CD4-positive, alpha-beta T cell treated with Interferon alpha-2 for 1 hour (primary cell): ENCODE data around the gene ZNF519.
"Not testable (repeated sequence)": the region's sequence is repeated elsewhere in the genome, so short reads cannot be mapped to it uniquely, and the experiment has no call there.

Experiments used
- DNase-seq, 2 donors: peaks; one replicate each; pipeline ENCODE4 v3.0.0-alpha.2; 2020 to 2022

The ZNF519 gene

DNA sequence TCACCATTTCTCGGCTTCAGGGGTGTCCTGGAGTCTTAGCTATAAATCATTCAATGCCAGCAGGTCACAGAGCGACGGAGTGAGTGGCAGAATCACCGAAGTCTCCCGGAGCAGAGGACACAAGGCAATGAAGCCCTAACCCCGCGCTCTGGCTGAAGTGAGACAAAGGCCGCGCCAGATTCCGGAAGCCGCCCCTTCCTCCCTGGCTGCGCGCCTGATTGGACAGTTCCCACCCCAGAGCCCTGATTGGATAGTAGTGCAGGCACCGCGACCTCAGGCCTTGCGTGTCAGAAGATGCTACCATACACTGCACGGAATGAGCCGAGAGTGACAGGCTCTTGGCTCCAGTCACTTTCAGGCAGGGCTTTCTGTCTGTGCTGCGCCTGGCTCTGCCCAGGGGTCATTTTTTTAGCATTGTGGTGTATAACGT, at the start of gene ZNF519:
Gene ZNF519, minus strand, starts transcription at position 165 of the 430 bp plus-strand sequence. Its CDS starts 158 bp downstream, at position 7.
- DNase-seq: peak; percentile 92 to 94

DNA sequence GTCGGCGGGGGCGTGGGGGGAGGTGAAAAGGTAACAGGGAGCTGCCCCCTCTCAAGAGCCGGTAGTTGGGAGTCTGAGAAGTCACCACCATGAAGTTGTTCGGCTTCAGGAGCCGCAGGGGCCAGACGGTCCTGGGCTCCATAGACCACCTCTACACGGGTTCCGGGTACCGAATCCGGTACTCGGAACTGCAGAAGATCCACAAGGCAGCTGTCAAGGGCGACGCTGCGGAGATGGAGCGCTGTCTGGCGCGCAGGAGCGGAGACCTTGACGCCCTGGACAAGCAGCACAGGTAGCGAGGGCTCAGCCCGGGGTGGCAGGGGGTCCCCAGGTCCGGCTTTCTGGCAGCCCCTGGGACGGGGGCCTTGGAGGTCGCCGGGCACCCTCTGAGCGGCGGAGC, 47.1 kb upstream of the ZNF519 start:
- DNase-seq: no peak

DNA sequence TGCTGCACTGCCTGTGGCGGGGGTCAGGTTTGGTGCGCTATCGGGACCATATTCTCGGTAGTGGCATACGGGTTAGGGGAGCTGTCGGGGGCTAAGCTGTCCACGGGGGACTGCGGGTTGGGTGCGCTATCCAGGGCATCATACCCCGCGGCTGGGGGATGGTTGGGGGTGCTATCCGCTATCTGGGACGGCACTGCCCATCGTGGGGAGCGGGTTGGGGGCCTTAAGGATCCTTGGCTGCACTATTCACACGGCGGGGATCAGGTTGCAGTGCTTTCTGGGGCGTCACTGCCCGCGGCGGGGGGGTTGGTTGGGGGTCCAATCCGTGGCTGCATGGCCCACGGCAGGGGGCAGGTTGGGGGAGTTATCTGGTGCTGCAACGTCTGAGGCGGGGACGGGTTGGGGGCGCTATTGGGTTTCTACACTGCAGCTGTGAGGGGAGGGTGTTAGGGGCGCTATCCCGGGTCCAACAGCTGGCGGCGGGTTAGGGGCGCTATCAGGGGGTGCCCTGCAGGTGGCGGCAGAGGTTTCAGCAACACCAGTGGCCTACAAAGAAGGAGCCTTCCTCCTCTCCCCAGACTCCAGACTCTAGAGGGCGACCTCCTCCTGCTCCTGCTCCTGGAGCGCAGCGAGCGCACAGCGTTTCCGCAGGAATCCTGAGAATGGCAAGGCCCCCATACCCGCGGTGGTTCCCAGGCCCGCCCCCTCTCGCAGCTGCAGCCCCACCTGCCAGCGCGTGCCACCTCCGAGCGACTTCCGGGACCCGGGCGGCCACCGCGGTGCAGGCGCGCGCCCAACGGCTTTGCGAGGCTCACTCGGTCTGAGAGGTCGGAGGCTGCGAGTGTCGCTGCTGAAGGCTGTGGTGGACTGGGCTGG, 46.3 kb upstream of the ZNF519 start:
- DNase-seq: peak; percentile 74 to 85

DNA sequence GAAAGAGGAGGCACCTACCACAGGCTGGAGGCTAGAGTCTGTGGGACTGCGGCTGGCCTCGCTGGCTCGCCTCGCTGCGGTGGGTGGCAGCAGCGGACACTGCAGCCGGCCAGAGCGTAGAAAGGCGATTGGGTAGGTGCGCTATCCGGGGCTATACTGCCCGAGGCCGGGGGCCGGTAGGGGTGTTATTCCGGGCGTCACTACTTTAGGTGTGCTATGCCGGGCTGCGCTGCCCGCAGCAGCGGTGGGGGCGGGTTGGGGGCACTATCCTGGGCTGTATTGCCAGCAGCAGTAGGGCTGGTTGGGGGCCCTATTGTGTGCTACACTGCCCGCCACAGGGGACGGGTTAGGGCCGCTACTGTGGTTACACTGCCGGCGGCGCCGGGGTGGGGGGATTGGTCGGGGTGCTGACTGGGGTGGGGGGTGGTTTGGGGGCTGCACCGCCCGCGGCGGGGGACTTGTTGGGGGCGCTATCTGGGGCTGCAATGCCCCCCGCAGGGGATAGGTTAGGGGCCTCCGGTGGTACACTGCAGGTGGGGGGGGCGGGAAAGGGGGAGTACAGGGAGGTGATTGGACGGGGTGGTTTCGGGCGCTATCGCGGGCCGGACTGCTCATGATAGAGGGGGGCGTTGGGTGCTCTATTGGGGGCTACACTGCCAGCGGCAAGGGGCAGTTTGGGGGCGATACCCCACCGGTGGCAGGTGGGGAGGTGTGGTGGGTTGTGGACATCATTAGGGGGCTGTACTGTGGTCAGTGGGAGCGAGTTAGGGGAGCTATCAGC, 45.5 kb upstream of the ZNF519 start:
- not testable (repeated sequence) for DNase-seq

DNA sequence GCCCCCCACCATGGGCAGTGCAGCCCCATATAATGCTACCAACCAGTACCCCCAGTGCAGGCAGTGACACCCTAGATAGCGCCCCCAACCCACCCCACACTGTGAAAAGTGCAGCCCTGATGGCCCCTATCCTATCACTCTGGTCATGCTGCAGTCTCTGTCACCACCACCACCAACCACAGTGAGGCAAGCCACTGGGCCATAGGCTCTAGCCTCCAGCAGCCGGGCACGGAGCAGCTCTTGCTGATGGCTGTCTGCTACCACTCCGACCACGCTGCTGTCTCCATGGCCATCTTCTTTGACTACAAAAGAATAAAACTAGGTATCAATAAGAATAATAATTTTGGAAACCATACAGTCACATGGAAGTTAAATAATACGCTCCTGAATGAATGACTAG, 43.2 kb upstream of the ZNF519 start:
- DNase-seq: not testable (repeated sequence)

DNA sequence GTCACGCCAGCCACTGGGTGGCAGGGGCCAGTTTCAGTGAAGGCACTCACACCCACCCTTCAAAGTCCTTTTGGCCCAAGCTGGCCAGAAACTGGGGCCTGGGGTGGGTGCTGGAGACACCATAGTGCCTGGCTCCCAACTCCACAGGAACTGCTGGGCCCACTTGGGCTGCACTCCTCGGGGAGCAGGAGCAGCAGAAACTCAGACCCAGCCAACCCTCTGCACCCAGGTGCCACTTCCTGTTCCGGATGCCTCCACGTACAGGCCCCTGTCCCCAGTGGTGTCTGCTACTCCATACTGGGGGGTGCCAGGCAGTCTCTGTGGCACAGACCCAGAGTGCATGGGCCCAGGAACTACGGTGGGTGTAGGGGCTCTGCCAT, 42.5 kb upstream of the ZNF519 start:
- DNase-seq: no peak

DNA sequence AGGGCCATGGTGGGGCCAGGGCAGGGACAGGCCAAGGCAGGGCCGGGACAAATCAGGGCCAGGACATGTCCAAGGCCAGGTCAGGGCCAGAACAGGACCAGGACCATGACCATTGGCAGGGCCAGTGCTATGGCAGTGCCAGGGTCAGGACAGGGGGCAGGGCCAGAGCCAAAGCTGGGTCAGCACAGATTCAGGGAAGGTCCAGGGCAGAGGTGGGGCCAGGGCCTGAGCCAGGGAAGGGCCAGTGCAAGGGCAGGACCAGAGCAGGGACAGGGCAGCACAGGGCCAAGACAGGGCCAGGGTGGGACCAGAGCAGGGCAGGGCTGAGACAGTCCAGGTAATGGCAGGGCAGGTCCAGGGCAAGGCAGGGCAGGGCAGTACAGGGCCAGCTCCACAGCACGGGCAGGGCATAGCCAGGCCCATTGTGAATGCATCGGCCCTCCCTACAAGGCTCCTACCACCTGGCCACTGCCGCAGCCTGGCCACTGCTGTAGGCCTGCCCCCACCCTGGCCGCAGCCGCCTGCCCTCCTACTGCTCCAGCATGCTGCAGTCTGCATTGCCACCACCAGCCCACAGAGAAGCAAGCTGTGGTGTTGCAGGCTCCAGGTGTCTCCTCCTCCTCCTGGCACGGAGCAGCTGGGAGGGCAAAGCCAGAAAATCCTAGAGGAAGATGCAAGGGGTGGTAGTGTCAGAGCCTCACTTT, 41.9 kb upstream of the ZNF519 start:
- DNase-seq: not testable (repeated sequence)

DNA sequence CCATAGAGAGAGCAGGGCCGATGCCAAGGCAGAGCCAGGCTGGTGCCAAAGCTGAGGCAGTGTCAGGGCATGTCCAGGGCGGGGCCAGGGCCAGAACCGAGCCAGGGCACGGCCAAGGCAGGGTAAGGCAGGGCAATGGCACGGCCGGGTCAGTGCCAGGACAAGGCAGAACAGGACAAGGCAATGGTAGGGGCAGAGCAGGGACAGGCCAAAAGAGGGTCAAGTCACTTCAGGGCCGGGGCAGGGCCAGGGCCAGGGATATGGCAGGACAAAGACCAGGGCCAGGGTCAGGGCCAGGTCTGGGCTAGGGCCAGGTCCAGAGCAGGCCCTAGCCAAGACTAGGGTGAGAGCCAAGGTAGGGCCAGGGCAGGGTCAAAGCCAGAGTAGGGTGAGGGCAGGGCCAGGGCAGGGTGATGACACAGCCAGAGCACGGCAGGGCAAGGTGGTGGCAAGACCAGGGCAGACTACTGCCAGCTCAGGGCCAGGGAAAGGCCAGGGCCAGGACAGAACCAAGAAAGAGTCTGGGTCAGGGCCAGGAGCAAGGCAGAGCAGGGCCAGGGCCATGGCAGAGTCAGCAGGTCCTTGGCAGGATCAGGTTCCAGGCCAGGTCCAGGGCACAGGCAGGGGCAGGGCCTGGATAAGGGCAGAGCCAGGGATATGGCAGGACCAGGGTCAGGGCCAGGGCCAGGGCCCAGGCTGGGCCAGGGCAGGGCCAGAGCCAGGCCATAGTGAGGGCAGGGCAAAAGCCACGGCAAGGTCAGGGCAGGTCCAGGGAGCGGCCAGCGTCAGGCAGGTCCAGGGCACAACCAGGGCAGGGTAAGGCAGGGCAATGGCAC, 41.1 kb upstream of the ZNF519 start:
- DNase-seq: not testable (repeated sequence)

DNA sequence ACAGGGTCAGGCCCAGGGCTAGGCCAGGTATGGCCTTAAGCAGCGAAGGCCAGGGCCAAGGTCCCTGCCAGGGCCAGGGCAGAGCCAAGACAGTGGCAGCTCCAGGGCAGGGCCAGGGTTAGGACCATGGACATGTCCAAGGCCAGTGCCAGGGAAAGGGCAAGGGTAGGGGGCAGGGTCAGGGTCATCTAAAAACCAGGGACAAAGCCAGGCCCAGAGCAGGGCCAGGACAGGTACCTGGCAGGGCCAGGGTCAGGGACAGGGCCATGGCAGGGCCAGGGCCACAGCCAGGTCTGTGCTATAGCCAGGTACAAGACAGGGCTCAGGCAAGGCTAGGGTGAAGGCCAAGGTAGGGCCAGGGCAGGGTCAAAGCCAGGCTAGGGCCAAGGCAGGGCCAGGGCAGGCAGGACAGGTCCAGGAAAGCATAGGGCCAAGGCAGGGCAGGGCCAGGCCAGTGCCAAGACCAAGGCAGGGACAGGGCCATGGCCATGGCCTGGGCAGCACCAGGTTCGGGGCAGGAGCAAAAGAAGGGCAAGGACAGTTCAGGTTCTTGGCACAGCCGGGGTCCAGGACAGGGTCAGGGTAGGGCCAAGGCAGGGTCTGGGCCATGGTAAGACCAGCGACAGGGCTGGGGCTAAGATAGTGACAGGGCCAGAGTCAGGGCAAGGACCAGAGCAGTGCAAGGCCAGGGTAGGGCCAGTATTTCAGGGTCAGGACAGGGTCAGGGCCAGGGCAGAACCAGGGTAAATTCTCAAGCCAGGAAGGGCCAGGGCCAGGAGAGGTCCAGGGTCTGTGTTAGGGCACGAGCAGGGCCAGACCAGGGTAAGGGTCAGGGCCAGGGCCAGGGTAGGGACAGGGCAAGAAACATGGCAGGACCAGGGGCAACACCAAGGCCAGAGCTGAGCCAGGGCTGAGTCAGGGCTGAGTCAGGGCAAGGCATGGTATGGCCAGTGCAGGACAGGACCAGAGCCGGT, 40.2 kb upstream of the ZNF519 start:
- DNase-seq: not testable (repeated sequence)

DNA sequence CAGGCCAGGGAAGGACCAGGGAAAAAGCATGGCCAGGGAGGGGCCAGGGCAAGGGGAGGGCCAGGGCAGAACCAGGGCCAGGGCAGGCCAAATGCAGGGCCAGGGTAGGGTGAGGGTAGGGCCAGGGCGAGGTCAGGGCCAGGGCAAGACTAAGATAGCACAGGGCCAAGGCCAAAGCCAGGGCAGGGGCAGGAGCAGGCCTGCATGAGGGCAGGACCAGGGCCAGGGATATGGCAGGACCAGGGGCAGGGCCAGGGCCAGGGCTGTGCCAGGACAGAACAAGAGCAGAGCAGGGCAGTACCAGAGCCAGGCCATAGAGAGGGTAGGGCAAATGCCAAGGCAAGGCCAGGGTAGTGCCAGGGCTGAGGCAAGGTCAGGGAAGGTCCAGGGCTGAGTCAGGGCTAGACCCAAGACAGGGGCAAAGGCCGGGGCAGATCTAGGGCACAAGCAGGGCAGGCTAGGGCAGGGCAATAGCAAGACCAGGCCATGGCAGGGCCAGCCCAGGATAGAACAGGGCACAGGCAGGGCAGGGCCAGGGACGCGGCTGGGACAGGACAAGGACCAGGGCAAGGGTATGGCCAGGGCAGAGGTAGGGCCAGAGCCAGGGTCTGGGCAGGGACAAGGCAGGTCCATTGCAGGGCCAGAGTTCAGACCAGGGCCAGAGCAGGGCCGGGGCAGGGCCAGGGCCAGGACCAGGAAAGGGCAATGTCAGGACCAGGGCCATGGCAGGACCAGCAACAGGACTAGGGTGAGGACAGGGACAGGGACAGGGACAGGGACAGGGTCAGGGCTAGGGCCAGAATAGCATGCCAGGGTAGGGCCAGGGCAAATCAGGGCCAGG, 39.3 kb upstream of the ZNF519 start:
- DNase-seq: not testable (repeated sequence)

DNA sequence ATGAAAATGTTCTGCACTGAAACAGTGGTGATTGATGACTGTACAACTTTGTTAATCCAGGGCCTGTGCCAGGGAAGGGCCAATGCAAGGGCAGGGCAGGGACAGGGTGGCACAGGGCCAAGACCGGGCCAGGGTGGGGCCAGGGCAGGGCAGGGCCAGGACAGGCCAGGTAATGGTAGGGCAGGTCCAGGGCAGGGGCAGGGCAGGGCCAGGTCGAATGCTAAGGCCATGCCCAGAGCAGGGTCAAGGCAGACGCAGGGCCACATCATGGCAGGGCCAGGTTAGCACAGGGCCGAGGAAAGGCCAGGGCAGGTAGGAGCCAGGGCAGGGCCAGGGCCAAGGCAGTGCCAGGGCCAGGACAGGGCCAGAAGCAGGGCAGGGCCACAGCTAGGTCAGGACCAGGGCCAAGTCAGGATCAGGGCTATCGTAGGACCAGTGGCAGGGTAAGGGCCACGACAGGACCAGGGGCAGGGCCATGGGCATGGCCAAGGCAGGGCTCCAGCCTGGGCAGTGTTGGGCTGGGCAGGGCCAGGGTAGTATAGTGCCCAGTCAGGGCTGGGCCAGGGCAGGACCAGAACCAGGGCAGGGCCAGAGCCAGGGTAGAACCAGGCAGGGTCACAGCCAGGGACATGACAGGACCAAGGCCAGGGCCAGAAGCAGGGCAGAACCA, 38.3 kb upstream of the ZNF519 start:
- not testable (repeated sequence) for DNase-seq

DNA sequence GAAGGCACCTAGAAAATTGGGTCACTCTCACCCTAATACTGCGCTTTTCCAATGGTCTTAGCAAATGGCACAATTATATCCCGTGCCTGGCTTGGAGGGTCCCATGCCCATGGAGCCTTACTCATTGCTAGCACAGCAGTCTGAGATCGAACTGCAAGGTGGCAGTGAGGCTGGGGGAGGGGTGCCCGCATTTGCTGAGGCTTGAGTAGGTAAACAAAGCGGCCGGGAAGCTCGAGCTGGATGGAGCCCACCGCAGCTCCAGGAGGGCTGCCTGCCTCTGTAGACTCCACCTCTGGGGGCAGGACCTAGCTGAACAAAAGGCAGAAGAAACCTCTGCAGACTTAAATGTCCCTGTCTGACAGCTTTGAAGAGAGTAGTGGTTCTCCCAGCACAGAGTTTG, 30.7 kb upstream of the ZNF519 start:
- DNase-seq: not testable (repeated sequence)

DNA sequence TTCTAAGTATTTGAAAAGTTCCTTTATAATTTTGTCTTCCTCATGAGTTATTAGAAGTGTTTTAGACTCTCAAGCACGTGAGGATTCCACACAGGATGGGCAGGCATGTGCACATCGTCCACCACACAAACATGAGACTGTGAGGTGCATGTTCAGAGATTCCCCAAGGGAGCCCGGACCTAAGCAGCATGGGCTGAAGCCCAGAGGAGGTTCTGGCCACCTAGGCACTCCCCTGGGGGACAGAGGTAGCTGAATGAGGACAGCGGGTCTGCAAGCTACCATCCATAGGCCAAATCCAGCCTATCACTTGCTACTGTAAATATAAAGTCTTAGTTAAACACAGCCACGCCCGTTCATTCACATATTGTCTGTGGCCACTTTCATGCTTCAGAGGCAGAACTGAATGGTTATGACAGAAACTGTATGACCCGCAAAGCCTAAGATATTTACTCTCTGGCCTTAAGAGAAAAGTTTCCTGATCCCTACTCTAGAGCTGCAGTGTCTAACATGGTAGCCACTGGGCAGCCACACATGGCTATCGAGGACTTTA, 19.4 kb upstream of the ZNF519 start:
- not testable (repeated sequence) for DNase-seq

DNA sequence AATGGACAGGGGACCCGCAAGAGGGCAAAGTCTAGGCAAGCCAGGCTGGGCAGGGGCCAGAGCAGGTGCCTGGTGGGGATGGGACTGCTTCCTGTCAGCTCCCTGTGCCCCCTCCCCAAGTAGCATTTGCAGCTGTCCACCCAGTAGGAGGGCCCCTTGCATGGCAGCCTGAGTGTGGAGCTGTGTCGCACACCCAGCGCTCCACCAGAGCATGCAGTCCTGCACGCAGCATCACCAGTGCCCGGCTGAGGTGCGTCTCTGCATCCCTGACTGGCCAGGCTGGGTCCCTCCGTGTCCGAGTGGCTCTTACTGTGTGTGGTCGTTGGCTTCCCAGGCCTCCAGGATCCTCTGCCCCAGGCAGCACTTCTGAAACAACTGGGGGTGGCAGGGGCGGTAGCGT, 18.5 kb upstream of the ZNF519 start:
- not testable (repeated sequence) for DNase-seq

DNA sequence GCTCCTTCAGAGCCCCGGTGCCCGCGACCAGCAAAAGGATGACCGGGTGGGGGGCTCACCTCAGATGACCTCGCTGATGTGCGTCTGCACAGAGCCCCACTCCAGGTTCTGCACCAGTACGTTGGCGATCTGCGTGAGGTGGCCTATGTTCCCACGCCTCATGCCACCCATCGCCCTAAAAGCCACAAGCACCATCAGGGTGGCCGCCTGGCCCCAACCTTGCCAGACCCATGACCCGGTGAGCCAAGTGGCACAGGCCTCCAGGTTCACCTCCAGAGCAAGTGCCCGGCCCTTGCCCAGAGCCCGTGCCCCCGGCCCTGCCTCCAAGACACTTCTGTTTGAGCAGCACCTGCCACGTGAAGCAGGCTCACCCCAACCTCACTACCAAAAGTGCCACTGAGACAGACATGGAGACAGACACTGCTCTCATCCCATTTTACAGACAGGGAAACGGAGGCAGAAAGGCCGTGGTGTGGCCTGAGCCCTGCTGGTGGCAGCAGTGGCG, 17.7 kb upstream of the ZNF519 start:
- not testable (repeated sequence) for DNase-seq

DNA sequence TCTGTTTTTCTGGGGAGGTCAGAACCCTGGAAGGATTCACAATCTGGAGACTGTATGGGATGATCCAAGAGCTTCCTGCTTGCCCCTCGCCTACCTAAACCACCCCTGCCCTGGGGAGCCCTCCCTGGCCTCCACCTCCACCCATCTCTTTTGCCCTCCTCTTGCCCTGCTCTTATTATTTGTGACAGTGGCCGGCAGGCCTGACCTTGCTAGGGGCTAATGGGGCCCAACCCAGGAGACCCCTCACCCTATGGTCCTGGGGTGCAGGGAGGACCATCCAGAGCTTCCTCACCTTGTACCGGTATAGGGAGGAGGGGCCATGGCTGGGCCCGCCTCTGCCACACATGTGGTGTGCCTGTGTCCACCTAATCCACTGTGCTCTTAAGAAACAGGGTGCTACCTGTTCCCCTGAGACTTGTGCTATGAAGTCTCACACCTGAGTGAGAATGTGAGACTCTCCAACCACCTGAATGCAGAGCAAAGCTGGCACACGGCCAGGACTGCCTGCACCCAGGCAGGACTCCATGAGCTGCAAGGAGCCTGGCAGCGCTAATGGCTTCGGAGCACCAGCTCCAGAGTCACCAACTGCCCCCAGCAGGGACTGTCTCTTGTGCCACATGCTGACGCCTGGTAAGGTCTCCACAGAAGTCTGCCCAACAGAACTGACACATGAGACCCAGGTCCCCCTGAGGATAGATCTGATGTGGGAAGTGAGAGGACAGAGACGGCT, 17.1 kb upstream of the ZNF519 start:
- DNase-seq: not testable (repeated sequence)

DNA sequence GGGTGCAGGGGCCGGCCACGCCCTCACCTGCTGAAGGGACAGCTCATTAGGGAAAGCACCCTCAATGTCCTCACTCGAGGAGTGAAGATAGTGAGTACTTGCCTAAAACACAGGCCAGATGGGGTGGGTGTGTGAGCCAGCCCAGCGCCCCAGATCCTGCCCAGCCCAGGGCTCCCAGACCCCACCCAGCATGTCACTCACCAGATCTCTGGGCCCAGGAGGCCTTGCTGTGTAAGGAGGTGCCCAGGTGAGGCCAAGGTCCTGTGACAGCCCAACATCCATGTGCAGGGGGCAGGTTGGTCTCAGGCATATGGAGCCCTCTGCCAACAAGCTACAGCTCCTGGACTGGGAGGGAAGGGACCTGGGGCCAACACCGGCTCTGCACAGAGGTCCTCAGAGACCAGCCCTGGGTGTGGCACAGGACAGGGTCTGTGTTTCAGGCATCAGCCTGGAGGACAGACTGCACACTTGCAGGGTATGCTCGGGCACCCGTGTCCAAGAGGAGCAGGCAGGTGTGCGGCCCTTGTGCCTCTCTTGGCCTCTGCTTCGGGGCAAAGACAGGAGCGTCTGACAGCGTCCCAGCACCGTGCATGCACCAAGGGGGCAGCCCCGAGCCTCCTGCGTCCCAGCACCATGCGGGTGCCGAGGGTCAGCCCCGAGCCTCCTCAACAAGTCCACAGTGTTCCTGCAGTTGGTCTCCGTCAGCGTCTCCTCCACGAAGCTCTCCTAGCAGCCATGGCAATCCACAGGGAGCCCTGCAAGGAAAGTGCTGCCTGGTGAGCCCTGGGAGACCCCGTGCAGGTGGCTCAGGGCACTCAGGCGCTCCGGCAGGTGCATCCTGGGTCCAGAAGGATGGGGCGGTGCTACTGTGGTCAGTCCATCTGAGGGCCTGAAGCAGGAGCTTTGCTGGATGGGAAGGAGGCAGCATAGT, 16.0 kb upstream of the ZNF519 start:
- DNase-seq: not testable (repeated sequence)
